ENCODE measurements around the gene AMHR2.

The AMHR2 gene

DNA sequence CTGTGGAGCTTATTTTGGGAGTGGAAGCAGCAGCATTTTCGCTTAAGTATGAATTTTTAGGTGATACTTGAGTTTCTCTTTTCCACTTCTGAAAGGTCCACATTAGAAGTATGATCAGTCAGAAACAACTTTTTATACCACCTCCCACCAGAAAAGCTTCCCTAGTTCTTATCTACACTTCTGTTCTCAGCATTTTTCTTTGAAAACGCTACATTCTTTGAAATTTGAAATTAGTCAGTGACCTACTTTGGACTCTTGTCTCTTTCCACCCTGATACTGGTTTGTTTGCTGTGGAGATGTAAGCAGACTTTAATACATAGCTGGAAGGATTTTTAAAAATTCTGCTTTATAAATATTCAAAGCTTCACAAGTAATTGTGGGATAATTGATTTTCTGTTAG, 50.4 kb downstream of the AMHR2 start:
- Mint-ChIP-seq H3K36me3 (ENCODE audit: low read depth) (peaks cover 98% of the 10 kb centered on the region), H3K9me3 (no peaks in the 10 kb centered on the region), H3K4me3 (peak overlapping the region; percentile 46), H3K4me1 (ENCODE audit: low read depth) (peaks cover 72% of the 10 kb centered on the region), H3K27me3 (no peaks in the 10 kb centered on the region), H3K27ac (peak overlapping the region; percentile 93)
- DNase-seq: no peak

DNA sequence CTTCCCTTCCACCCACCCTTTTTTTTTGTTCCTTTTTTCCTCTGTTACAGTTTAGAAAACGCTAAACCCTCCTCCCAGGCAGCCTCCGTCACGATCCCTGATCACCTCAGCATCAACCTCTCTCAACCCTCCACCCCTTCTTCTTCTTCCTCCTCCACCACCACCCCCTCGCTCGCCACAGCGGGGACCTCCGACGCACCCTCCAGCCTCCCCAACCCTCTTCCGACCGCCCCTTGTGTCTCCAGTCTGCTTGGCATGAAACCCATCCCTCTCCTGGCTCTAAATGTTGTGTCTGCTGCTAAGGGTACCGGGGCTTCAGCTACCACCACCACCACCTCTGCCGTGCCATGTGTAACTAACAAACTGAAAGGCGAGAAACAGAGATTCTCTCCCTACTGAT, 51.2 kb downstream of the AMHR2 start:
- H3K4me1 Mint-ChIP-seq (ENCODE audit: low read depth): peaks cover 75% of the 10 kb centered on the region
- peak overlapping the region; percentile 46 for H3K4me3 Mint-ChIP-seq
- DNase-seq: no peak
- no peaks in the 10 kb centered on the region for H3K9me3 Mint-ChIP-seq
- H3K27me3 Mint-ChIP-seq: no peaks in the 10 kb centered on the region
- peaks cover 98% of the 10 kb centered on the region for H3K36me3 Mint-ChIP-seq (ENCODE audit: low read depth)
- peak overlapping the region; percentile 93 for H3K27ac Mint-ChIP-seq

DNA sequence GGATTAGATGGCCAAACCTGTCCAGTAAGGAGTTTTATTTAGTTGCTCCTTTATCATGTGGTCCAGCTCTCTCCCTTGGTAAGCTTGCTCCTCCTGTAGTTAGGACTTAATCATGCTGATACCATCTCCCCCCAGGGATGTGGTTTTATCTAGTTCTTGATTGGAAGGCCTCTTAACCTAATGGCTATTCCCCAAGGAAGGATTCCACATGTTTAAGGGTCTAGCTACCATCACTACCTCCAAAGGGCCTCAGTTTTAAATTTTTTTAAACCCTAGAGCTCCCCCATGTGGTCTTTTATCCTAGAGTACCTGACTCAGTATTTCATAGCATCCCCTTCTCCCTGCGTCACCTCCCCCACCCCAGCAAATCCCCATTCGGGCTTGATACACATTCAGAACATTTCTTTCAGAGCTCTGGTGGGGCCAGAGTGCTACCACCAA, 53.1 kb downstream of the AMHR2 start:
- Mint-ChIP-seq H3K4me3 (no peak overlapping the region), H3K9me3 (no peaks in the 10 kb centered on the region), H3K4me1 (ENCODE audit: low read depth) (peaks cover 65% of the 10 kb centered on the region), H3K27me3 (no peaks in the 10 kb centered on the region), H3K36me3 (ENCODE audit: low read depth) (peaks cover 96% of the 10 kb centered on the region), H3K27ac (peak overlapping the region; percentile 83)
- DNase-seq: no peak

DNA sequence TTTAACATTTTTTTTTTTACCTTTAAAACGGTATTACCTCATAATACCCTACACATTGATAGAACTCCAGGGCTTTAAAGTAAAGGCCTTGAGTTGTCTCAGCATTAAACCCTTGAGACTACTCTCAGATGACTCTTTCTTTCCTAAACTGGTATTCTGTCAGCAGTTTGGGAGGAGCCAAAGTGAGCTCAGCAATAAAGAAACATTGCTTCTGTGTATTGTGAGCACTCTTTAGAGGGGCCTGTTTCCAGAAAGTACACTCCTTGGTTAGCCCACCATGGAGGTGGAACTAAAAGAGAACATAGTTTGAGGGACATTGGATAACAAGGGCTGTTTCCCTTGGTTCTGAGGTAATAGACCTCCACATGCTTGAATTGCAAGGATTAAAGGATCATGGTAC, 55.2 kb downstream of the AMHR2 start:
- H3K4me1 Mint-ChIP-seq (ENCODE audit: low read depth): peaks cover 49% of the 10 kb centered on the region
- peak overlapping the region; percentile 80 for H3K27ac Mint-ChIP-seq
- peaks cover 92% of the 10 kb centered on the region for H3K36me3 Mint-ChIP-seq (ENCODE audit: low read depth)

DNA sequence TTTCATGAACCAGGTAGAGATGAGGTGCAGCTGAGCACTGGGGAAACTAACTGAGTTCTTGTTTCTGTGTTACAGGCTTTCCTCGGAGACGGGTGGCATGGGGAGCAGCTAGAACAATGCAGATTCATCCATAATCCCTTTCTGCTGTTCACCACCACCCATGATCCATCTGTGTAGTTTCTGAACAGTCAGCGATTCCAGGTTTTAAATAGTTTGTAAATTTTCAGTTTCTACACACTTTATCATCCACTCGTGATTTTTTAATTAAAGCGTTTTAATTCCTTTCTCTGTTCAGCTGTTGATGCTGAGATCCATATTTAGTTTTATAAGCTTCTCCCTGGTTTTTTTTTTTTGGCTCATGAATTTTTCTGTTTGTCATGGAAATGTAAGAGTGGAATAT, 55.7 kb downstream of the AMHR2 start:
- Mint-ChIP-seq H3K4me1 (ENCODE audit: low read depth) (peaks cover 44% of the 10 kb centered on the region), H3K36me3 (ENCODE audit: low read depth) (peaks cover 92% of the 10 kb centered on the region), H3K27ac (peak overlapping the region; percentile 80), H3K9me3 (no peaks in the 10 kb centered on the region), H3K27me3 (no peaks in the 10 kb centered on the region), H3K4me3 (no peak overlapping the region)
- no peak for DNase-seq

More for the DNA sequence above, 55.2 kb downstream of the AMHR2 start:
- Mint-ChIP-seq H3K27me3 (no peaks in the 10 kb centered on the region), H3K9me3 (no peaks in the 10 kb centered on the region), H3K4me3 (no peak overlapping the region)
- no peak for DNase-seq

DNA sequence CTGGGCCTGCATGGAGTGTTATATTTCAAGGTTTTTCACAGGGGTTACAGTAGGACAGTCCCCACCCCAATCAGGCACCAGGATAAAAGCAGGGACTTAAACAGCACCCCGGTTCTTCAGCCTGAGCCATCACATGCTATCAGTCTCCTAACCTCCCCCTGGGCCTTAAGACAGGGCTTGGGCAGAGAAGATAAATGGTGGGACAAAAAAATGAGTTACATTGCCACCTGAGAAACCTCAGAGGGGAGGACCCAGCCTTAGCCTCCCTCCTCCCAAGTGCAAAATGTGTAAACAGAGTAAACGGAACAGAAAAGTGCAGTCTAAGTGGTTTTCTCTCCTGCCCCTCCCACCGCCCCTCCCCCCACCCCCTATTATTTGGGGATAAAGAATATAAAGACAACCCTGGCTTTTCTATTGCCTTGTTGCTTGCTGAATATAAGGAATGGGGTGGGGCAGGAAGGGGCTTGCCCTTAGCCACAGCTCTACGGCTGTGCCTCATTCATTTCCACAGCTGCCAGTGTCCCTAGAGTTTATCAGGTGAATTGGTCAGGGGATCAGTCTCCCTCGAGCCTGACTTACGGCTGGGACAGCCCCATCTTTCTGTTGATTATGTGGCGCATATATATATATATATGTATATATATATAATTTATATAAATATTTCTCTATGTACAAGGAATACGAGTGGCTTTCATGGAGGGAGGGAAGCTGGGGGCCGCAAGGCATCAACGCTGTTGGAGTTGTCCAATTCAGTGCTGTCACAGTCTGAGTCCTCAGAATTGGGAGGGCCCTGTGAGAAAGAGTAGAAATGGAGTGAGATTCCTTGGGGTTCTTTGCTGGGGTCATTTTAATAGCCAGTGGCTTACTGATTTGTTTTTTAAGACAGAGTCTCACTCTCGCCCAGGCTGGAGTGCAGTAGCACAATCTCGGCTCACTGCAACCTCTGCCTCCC, 57.1 kb downstream of the AMHR2 start:
- Mint-ChIP-seq H3K27ac (peak overlapping the region; percentile 80), H3K4me1 (ENCODE audit: low read depth) (peaks cover 33% of the 10 kb centered on the region), H3K36me3 (ENCODE audit: low read depth) (peaks cover 92% of the 10 kb centered on the region), H3K9me3 (no peaks in the 10 kb centered on the region), H3K4me3 (no peak overlapping the region), H3K27me3 (no peaks in the 10 kb centered on the region)
- DNase-seq: peak; percentile 31

Measured in activated T-cell treated with anti-CD3 and anti-CD28 coated beads, Interleukin-2, amount 50 U/mL, for 24 hours (primary cell).